Gastroesophageal sphincter (tissue), 4 donors: ENCODE results near the gene TBC1D20. TPM values are rescaled to one million over a fixed set of nuclear protein-coding genes. Genes with fewer than 3 reads are reported as not detected.

Source experiments
- ATAC-seq: fragments of 150-250 bp; one replicate; pipeline ENCODE4 v1.9.1; 2016; ENCODE audit warnings: mild to moderate bottlenecking, moderate library complexity
- H3K27ac ChIP-seq, 4 donors: fragments of 200-600 bp; sonication (generic) in 3 of 4; 1 replicate in 3 of 4; 2 replicates in 1 of 4; pipeline ENCODE4 v1.5.1; 2016 to 2019
- H3K27me3 ChIP-seq: fragments of 200-600 bp; sonication (generic); one replicate; pipeline ENCODE4 v1.5.1; 2019
- H3K36me3 ChIP-seq, 2 donors: fragments of 200-600 bp; sonication (generic); one replicate each; pipeline ENCODE4 v1.5.1; 2019; ENCODE audit warnings: control low read depth in 1 of 2
- H3K4me1 ChIP-seq, 3 donors: fragments of 200-600 bp; sonication (generic); 1 replicate in 2 of 3; 2 replicates in 1 of 3; pipeline ENCODE4 v1.5.1; 2016 to 2019; ENCODE audit warnings: control low read depth in 2 of 3
- H3K4me3 ChIP-seq, 2 donors: fragments of 200-600 bp; sonication (generic); one replicate each; pipeline ENCODE4 v1.5.1; 2019; ENCODE audit warnings: mild to moderate bottlenecking in 1 of 2, moderate library complexity in 1 of 2
- H3K9me3 ChIP-seq, 3 donors: fragments of 200-600 bp; sonication (generic); one replicate each; pipeline ENCODE4 v1.5.1; 2017 to 2019; ENCODE audit warnings: control low read depth in 2 of 3
- CTCF ChIP-seq, 4 experiments: fragments of 200-600 bp in 2 of 4; fragments of 450-650 bp in 2 of 4; sonication (generic) in 1 of 4; IDR thresholded peaks; one replicate each; pipeline ENCODE4 v1.5.1; 2017 to 2019; ENCODE audit warnings: antibody characterized with exemption in 4 of 4, mild to moderate bottlenecking in 2 of 4, moderate library complexity in 2 of 4
- EP300 ChIP-seq: sonication (generic); formaldehyde crosslinking; IDR thresholded peaks from one replicate; pipeline ENCODE4 v1.6.1; 2017; ENCODE audit warnings: antibody characterized with exemption, mild to moderate bottlenecking
- POLR2A ChIP-seq, 2 donors: fragments of 450-650 bp; IDR thresholded peaks; one replicate each; pipeline ENCODE4 v1.6.1; 2017; ENCODE audit warnings: antibody characterized with exemption in 2 of 2, mild to moderate bottlenecking in 2 of 2, moderate library complexity in 1 of 2
- POLR2AphosphoS5 ChIP-seq: sonication (generic); formaldehyde crosslinking; IDR thresholded peaks from one replicate; pipeline ENCODE4 v1.6.1; 2017; ENCODE audit warnings: antibody characterized with exemption
- WGBS, 2 donors: methylation state at CpG; one replicate each; pipeline ENCODE4 v1.1.5; 2018; ENCODE audit warnings: low coverage in 1 of 2; 5-methylcytosine and 5-hydroxymethylcytosine counted together
- total RNA-seq, 4 donors: library from RNA; depleted of rRNA; stranded (reverse); fragments of >200 nt; gene quantifications; one replicate each; pipeline ENCODE4 v1.1.0, GENCODE V29; 2016

TBC1D20 gene
- total RNA-seq, 4 donors from 2014 or later = 39.6 to 51.2 (median 39.9) TPM

- no peak for TF ChIP-seq POLR2AphosphoS5
- H3K4me1 ChIP-seq = peaks cover 0 to 6% (median 0%) of the 10 kb centered on the region in 3 donors
- WGBS, 2 donors = 70 to 81% methylated on average over 5 of the region's 21 CpGs
- no peak for ATAC-seq
- H3K9me3 ChIP-seq = no peaks in the 10 kb centered on the region
- no peaks in the 10 kb centered on the region for H3K27me3 ChIP-seq
- H3K36me3 ChIP-seq = peaks cover 0 to 98% of the 10 kb centered on the region in 2 donors
- H3K27ac ChIP-seq = no peak overlapping the region
- H3K4me3 ChIP-seq = no peak overlapping the region
Observed at GRCh38 chr20:430091-430999, 32.0 kb downstream of the TBC1D20 start.

GRCh38 chr20:428658-429200, 33.6 kb downstream of the TBC1D20 start:
- no peaks in the 10 kb centered on the region for H3K27me3 ChIP-seq
- H3K9me3 ChIP-seq = no peaks in the 10 kb centered on the region
- no peak for ATAC-seq
- H3K27ac ChIP-seq = no peak overlapping the region
- H3K4me1 ChIP-seq = peaks cover 0 to 6% (median 0%) of the 10 kb centered on the region in 3 donors
- H3K4me3 ChIP-seq = no peak overlapping the region
- no CpG with 5 or more reads among the region's 14 CpGs for WGBS, 2 donors
- TF ChIP-seq EP300 = no peak
- TF ChIP-seq CTCF (IDR thresholded peaks at IDR 0.05) = no peak
- no peak for TF ChIP-seq POLR2A (IDR thresholded peaks at IDR 0.05)
- TF ChIP-seq POLR2AphosphoS5 = no peak
- peaks cover 0 to 98% of the 10 kb centered on the region in 2 donors for H3K36me3 ChIP-seq

GRCh38 chr20:427849-428657, 34.3 kb downstream of the TBC1D20 start:
- Histone ChIP-seq H3K27me3 (no peaks in the 10 kb centered on the region), H3K27ac (no peak overlapping the region), H3K9me3 (no peaks in the 10 kb centered on the region), H3K4me1 (peaks cover 0 to 6% (median 0%) of the 10 kb centered on the region in 3 donors), H3K36me3 (peaks cover 0 to 99% of the 10 kb centered on the region in 2 donors), H3K4me3 (no peak overlapping the region)
- ATAC-seq = no peak
- no peak for TF ChIP-seq POLR2AphosphoS5
- TF ChIP-seq EP300 = no peak
- no peak for TF ChIP-seq POLR2A (IDR thresholded peaks at IDR 0.05)
- TF ChIP-seq CTCF (IDR thresholded peaks at IDR 0.05) = no peak
- 80 to 83% methylated on average over 1 of the region's 14 CpGs for WGBS, 2 donors

- ATAC-seq = no peak
- peaks cover 0 to 99% of the 10 kb centered on the region in 2 donors for H3K36me3 ChIP-seq
- no peaks in the 10 kb centered on the region for H3K27me3 ChIP-seq
- H3K4me1 ChIP-seq = peaks cover 0 to 6% (median 0%) of the 10 kb centered on the region in 3 donors
- no peak overlapping the region for H3K27ac ChIP-seq
- no peaks in the 10 kb centered on the region for H3K9me3 ChIP-seq
- TF ChIP-seq POLR2AphosphoS5 = no peak
- TF ChIP-seq EP300 = no peak
- no peak for TF ChIP-seq POLR2A (IDR thresholded peaks at IDR 0.05)
- no peak for TF ChIP-seq CTCF (IDR thresholded peaks at IDR 0.05)
- H3K4me3 ChIP-seq = no peak overlapping the region
- WGBS, 2 donors = no CpG with 5 or more reads among the region's 4 CpGs
Observed at GRCh38 chr20:427401-427800, 34.9 kb downstream of the TBC1D20 start.

GRCh38 chr20:426566-426965, 35.8 kb downstream of the TBC1D20 start:
- ATAC-seq = no peak
- TF ChIP-seq CTCF (IDR thresholded peaks at IDR 0.05) = no peak
- TF ChIP-seq POLR2AphosphoS5 = no peak
- no peak for TF ChIP-seq EP300
- no peak for TF ChIP-seq POLR2A (IDR thresholded peaks at IDR 0.05)
- Histone ChIP-seq H3K27me3 (no peaks in the 10 kb centered on the region), H3K36me3 (peaks cover 0 to 99% of the 10 kb centered on the region in 2 donors), H3K9me3 (no peaks in the 10 kb centered on the region), H3K4me3 (no peak overlapping the region), H3K27ac (no peak overlapping the region), H3K4me1 (peaks cover 0 to 6% (median 0%) of the 10 kb centered on the region in 3 donors)
- WGBS, 2 donors = 93 to 95% methylated on average over 2 of the region's 2 CpGs
